HG02678 (cell line): ENCODE results near the gene ITPR3.

Experiments
- ATAC-seq: cut with Tn5 transposase; IDR thresholded peaks from one replicate; pipeline ENCODE4 v1.9.1; 2021; ENCODE audit warnings: mild to moderate bottlenecking, moderate library complexity; ENCODE audit not compliant: unreplicated experiment

ITPR3 gene

DNA sequence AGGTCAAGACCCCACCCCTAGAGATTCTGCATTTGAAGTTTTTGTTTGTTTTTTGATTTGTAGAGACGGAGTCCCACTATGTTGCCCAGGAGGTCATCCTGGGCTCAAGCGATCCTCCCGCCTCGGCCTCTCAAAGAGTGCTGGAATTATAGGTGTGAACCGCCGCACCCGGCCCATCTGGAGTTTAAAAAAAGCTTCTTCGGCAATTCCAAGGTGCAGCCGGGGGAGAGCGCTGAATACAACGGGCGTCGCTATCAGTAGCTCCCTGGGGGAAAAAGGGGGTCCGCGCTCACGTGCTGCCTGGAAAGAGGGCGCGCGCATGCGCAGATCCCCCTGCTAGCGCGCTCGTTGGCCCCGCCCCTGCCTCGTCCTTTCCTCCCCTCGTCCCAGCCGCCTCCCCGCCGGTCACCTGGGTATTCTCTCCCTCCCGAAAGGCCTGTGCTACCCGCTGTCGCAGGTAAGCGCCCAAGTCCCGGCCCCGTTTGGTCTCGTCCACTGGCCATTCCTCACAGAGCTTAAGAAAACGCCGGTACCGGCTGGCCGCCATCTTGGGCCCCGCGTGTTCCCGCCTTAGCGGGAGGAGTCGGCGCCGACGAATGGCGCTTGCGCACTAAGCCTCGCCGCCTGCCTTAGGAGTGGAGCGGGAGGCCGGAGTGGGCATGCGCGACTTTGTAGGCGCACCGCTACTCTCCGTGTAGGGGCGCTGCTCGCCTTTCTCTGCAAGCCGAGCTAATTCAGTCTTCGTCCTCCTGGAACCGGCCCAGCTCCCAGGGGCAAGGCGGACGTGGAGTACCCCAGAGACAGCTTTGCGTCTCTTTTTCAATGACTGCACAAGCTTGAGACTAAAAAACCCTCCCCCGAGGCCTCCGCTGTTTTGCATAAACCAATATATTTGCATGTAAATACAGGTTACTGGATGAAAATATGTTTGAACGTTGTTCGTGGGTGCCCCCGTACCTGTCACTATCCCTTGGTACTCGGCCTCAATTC is 90.3 kb downstream of the ITPR3 start, which contains the start of gene UQCC2:
TSS of gene UQCC2 (minus strand) at position 561 of the 990 bp plus-strand sequence. CDS start at position 547, 14 bp downstream.
- peak; percentile 88 for ATAC-seq

DNA sequence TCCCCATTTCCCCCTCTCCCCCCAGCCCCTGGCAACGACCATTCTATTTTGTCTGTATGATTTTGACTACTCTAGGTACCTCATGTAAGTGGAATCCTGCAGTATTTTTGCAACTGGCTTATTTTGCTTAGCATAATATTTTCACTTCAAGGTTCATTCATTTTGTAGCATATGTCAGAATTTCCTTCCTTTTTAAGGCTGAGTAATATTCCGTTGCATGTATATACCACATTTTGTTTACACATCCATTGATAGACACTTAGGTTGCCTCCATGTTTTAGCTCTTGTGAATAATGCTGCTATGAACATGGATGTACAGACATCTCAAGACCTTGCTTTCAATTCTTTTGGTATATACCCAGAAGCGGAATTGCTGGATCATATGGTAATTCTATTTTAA is 91.8 kb downstream of the ITPR3 start:
- no peak for ATAC-seq

DNA sequence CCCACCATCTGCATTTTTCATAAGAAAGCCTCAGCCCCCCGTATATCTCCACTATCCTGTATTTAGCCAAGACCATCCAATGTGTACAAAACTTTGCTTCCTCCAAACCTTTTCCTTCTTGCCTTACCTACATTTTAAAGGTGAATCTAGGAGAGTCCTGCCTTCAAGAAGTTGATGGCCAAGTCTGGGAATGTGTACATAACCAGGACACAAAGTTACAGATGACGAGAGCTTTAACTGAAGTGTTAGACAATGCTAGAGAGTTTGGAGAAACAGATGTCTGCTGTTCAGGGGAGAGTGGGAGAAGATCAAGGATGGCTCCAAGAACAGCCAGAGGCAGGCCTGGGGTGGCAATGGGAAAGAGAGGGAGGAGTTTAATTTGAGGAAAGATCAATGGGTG is 92.7 kb downstream of the ITPR3 start:
- no peak for ATAC-seq

DNA sequence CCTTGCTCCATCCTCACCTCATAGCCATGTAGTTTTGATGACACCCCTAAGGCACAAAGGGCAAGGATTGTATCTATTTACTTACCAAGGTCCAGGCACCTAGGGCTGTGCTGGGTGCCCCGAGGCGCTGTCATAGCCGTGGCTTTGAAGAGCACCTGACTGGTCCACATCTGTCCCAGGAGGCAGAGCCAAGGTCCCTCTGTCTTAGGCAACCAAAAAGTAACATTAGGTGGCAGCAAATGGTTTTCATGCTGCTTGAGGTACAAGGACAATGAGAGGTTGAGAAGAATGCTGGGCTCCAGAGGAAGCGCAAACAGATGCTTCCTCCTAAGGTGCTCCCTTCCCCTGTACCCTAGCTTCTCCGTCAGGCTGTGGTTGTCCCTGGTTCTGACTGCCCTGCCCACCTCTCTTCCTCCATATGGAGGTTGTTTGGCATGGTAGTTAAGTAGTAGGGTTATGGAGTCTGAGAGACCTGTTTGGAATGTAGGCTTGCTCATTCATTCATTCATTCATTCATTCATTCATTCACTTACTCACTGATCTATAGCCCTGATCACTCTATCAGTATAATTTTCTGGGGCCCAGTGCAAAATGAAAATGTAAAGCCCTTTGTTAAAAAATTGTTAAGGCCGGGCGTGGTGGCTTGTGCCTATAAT is 93.4 kb downstream of the ITPR3 start:
- no peak for ATAC-seq

DNA sequence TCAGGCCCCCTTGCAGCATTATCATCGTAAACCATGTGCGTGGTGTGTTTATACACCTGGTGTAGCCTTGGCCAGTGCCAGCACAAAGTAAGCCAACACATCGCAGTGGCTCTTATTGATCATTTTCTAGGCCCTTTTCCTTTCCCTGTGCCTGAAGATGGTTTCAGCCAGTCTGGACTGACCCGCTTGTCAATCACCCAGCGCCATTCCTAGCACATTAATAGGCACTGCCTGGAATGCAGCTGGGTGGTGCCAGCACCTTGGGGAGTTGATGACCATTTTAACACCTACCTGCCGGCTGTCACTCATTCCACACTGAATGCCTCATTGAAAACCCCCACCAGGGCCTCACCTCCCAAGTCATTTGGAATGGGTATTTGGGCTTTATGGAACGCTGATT is 95.3 kb downstream of the ITPR3 start:
- no peak for ATAC-seq

DNA sequence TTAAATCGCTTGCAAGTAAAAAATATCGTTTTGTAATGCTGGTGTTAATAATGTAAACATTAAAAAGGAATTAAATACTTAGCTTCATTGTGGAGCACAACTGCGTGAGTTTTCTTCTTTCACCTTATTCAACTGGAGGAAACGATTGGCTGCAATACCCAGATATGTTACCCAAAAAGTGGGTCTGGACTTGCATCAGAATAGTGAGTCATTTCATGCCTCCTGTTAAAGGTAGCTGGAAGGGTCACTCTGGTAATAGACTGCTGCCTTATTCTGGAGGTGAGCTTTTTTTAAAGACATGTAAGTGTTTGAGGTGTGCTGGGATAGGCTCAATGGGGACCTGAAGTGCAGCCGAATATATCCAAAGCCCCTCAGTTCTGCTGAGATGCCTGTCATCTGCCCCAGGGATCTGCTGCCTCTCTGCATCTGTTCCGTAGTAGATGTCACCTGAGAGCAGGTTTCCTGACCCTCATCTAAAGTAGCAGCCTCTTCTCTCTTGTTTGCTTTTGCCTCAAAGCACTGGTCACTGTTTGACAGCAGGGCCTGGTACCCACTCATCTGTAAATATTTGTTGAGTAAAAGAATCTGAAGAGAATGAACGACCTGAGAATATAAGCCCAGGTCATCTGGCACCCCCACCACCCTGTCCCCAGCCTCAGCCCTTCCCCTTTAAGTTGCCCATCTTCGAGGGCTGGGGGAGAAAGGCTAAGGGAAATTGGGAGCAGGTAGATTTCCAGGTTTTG is 95.9 kb downstream of the ITPR3 start:
- no peak for ATAC-seq

DNA sequence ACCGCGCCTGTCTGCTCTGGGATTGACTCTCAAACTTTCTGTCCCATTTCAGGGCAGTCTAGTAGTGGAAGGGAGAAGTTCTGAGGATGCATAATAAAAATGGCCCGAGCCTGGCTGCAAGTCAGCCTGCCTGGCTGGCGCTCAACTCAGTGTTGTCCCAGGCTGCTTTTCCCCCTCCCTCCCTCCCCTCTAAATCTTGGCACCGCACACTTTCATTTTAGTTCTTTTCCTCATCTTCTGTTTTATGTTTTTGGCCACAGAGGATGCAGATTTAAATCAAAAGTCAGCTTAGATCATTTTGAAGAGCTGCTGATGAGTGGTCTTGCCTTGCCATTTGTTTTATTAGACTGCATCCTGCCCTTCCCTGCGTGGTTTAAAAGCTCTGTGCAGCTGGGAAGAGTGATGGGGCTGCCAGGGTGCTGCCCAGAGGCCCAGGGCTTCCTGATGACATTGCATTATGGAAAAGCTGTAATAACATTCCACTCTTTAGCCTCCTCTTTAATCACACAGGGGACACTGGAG is 96.9 kb downstream of the ITPR3 start:
- ATAC-seq = no peak

DNA sequence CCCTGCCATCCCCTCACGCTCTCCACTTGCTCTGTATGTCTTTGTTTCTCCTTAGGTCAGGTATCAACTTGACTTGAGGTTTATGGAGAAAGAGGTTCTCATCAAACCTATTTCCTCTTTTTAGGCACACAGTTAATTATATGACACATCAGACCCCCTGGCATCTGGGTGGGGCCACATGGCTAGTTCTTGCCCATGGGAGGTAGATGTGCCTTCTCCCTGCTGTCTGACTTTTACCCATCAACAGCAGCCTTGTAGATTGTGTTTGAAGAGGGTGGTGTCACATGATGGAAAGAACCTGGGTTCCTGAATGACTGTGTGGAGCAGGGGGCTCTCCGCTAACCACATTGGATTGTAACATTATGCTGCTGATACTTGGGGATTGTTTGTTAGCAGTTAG is 97.6 kb downstream of the ITPR3 start:
- ATAC-seq = no peak

DNA sequence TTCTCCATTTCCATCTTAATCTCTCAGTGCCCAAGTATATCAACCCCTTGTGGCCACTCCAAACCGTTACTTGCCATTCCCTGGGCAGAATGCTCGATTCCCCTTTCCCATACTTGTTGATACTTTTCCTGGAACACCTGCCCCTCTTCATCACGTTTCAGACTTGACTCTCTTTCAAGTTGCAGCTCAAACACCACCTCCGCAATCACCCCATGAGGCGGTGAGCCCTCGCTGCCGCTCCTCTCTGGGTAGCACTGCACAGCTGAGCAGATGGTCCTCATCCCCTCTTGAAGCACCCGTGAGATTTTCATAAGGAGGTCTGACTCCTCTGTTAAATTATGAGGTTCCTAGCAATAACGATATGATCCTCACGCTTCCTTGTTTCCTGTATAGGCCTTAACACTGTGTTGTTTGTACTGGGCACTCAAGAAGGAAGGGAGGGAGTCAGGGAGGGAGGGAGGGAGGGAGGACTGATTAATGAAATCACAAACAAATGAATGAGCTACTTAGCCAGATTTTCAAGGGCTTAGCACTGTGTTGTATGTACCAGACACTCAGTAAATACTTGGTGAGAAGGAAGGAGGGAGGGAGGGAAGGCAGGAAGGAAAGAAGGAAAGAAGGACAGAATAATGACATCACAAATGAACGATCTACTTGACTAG is 98.3 kb downstream of the ITPR3 start:
- no peak for ATAC-seq

DNA sequence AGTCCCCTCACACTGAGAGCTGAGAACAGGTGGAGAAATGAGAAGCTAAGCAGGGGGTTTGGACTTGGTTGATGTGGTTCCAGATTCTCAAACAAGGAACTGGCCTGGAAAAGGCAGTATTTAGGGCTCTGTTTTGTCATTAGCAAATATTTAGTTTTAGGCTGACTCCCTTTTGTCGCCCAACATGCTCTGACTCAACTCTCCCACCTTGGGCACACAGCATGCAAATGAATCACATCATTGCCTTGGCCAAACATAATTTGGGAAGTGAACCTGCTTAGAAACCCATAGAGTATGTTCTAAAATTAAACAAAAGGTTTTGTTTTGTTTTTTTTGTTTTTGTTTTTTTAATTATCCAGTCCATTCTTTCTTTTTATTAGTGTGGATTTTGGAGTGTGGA is 99.9 kb downstream of the ITPR3 start:
- no peak for ATAC-seq

DNA sequence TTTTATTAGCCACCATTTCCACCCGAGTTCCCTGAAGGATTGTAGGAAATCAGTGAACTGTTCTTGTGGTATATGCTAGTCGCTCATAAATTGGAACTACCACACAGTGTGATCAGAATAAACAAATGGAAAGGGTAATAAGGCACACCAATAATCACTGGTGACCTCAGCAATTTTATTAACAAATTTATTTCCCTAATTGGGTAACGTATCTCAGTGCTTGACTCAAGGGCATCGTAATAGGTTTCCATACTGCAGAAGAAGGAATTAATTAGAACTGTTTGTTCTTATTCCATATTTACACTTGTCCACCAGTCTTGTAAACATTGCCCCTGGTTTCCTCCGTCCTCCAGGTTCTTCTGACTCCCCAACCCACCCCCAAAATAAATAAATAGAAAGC is 100.4 kb downstream of the ITPR3 start:
- no peak for ATAC-seq

DNA sequence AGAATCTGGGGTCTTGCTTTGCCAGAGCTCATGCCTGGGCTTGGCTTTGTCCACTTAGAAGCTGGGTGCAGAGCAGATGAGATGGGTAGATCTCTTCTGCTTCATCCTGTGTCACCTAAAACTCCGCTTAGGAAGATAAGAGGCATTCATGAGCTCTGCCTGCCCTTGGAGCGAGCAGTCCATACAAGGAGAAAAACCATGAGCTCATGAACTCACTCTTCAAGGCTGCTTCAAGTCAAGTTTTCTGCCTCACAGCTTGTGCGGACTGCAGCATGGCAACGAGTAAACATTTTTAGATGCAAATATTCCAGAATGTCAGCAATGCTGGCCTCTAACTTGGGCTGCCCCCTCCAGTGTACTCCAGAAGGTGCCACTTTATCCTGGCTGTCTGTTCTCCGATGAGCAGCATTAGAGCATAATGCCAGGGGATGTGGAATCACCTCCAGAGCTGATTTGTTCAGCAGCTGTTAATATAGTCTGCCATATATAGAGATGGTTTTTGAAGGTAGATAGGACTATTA is 101.0 kb downstream of the ITPR3 start:
- no peak for ATAC-seq

DNA sequence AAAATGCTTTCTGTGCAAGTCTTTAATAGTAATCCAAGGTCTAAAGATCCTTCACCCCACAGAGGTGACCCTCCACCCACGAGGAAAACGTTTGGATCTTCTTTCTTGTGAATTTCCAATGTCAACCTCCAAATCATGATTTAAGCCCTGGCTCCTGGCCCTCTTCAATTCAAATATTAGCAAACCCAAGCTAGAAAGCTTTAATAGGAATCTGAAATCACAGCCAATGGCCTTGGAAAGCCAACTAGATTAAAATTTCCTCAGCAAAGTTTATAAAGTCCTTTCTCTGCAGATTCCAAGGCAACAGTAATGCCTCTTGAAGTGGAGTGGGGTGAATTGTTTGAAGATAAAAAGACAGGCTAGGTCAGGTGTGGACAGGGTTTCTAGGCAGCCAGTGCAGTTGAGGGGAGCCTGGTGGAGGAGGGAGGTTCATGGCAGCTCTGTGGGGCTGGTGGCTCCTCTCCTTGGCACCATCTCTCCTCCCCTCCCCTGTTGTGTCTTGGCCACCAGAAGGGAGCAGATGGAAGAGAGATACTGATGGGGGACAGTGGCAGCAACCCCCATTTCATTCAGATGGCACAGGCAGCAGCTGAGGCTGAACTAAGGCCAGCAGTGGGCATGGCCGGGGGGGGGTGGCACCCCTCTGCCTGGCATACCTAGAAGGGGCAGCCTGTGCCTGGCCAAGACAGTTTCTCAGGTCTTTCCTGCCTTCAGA is 102.4 kb downstream of the ITPR3 start:
- ATAC-seq = no peak

DNA sequence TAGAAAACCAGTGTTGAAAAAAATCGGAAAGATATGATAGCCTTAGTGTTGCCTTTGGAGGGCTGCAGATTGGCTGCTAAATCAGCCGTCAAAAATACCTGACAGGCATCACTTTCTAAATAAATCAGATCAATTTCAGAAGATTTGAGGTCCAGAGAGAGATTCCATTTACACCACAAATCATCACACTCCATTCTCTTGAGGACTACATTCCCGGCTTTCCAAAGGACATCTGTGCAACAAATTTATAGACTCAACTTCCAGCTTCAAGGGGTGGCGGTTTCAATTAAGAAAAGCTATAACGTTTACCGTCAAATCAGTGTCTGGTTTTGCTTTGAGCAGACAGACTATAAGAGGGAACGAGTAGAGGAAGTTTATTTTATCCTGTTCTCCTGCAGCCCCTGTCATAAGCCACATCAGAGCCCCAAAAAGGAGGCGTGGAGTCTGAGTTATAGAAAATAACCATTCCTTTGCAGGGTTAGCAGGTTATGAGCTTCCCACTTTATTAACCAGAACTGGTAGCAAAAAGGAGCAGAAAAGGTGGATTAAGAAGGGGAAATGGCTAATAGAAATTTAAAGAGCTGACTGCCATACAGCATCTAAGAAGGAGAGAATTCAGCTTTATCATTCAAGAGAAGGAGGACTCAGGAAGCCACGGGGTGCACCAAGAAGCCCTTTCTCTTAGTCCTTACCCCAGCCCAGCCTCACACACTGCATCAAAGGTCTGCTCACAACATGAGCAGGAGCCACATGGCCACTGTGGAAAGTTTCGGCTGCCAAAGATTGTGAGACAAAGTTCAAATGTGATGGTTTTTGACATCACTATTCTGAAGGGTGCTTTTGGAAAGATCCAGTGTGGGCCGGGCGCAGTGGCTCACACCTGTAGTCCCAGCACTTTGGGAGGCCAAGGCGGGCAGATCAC is 103.2 kb downstream of the ITPR3 start:
- ATAC-seq = no peak

DNA sequence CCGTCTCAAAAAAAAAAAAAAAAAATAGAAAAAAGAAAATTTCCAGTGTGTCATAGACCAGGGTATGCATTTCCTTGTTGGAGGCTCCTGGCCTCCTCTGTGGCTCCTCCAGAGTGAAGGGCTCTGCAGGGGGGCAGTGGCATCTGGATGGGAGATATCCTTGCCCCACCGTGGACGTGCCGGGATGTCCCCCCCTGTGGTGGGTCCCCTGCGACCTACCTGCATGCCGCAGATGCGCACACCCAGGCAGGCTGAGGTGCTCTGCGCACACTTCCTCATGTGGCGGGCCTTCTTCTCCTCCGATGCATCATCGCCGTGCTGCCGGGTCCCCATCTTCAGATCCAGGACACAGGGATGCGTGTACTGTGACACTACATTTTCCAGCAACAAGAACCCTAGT is 104.1 kb downstream of the ITPR3 start:
- ATAC-seq = no peak

DNA sequence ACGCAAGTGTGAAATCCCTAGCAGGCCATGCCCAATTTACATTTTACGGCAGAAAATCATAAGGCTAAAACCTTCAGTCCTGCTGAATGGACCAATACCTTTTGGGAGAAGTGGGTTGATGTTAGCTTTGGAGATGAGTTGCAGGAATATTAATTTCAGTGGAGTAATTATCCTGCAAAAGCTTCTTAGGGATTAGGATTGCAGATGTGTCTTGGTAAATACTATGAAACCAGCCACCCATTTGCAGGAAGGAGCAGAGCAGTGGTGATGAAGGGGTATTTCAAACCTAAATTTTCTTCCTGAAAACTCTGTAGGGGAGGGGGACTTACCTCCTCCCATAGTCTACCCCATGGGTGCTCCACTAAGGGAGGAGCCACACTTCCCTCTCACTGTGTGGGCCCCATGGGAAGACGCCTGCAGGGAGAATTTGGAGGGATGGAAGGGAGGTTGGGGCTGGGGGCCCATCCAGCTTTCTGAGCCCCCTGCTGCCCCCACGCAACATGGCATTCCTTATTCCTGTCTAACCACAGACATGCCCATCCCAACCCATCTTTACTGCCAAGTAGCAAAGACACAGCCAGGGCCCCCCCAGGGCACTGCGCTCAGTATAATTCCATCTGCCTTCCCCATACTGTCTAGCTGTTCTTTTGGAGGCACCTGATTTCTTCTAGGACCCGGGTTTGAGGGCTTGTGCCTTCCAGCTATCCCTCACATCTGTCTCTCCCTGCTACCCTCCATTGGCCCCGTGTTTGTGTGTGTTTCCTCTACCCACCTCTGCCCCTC is 105.0 kb downstream of the ITPR3 start:
- no peak for ATAC-seq

DNA sequence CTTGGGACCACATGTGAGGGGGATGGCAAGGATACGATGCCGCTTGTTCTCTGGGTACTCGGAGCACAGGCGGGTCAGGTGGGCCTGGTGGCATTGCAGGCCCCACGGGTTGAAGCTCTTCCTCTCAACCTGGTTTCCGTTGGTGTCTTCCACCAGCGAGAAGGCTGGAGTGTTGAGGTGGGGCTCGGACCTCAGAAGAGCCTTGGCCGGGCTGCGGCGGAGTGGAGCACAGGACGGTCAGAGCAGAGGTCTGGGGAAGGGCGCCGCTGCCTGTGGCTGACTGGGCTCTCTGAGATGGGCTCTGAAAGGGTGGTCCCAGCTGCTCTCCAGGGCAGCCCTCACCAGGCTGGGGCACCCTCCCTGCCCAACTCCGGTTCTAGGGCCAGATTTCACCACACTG is 105.6 kb downstream of the ITPR3 start:
- ATAC-seq = no peak

DNA sequence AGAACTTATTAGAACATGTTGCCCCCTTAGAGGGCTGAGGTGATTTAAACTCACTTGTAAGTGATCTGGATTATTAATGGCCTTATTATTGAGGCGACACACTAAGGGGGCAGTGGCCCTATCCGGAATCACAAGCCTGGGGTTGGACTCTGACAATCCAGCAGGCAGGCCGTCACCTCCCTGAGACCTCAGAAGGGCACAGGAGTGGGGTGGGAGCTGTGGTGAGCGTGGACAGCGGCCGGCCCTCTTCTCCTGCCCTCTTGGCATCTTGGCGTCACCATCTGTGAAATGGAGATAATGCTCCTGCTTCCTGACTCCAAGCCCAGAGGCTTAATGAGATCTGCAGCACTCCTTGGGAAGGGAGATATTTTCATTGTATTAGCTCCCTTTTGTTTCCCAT is 106.0 kb downstream of the ITPR3 start:
- ATAC-seq = no peak
